OCI-LY1 (cell line): ENCODE measurements around the gene ABR.

Experiments used
- H2AFZ ChIP-seq: fragments of 200-600 bp; sonication (generic), shearing (Covaris generic); 2 replicates; pipeline ENCODE4 v1.6.0; 2014; ENCODE audit warnings: antibody characterized with exemption, mild to moderate bottlenecking, low read length
- H3F3A ChIP-seq: fragments of 200-600 bp; sonication (generic), shearing (Covaris generic); 2 replicates; pipeline ENCODE4 v1.6.0; 2014; ENCODE audit warnings: mild to moderate bottlenecking, antibody characterized with exemption, low read length, moderate library complexity; ENCODE audit not compliant: insufficient read depth
- H3K27ac ChIP-seq: fragments of 200-600 bp; sonication (generic); 2 replicates; pipeline ENCODE4 v1.5.1; 2014; ENCODE audit warnings: low read length, mixed run types, mild to moderate bottlenecking, low read depth; ENCODE audit not compliant: poor library complexity, severe bottlenecking
- H3K27me3 ChIP-seq: fragments of 200-600 bp; sonication (generic); 2 replicates; pipeline ENCODE4 v1.6.0; 2014; ENCODE audit warnings: antibody characterized with exemption, mild to moderate bottlenecking, low read length, moderate library complexity; ENCODE audit not compliant: insufficient read depth
- H3K36me3 ChIP-seq: fragments of 200-600 bp; sonication (generic); 2 replicates; pipeline ENCODE4 v1.6.1; 2014; ENCODE audit warnings: mild to moderate bottlenecking, antibody characterized with exemption, low read length, moderate library complexity, mixed read lengths; ENCODE audit not compliant: insufficient read depth
- H3K4me1 ChIP-seq: fragments of 200-600 bp; sonication (generic); 2 replicates; pipeline ENCODE4 v1.5.1; 2014; ENCODE audit warnings: mild to moderate bottlenecking, low read length, moderate library complexity; ENCODE audit not compliant: insufficient read depth, severe bottlenecking
- H3K4me2 ChIP-seq: fragments of 200-600 bp; sonication (generic), shearing (Covaris generic); 2 replicates; pipeline ENCODE4 v1.6.1; 2014; ENCODE audit warnings: low read length
- H3K4me3 ChIP-seq: fragments of 200-600 bp; sonication (generic); 2 replicates; pipeline ENCODE4 v1.5.1; 2014; ENCODE audit warnings: low read length, low read depth, mild to moderate bottlenecking, mixed read lengths; ENCODE audit not compliant: poor library complexity, severe bottlenecking
- H3K79me2 ChIP-seq: fragments of 200-600 bp; shearing (Covaris generic); 2 replicates; pipeline ENCODE4 v1.6.1; 2016; ENCODE audit warnings: mixed run types, low read length, mixed read lengths; ENCODE audit not compliant: insufficient read depth
- H3K9ac ChIP-seq: fragments of 200-600 bp; sonication (generic), shearing (Covaris generic); 2 replicates; pipeline ENCODE4 v1.6.1; 2014; ENCODE audit warnings: mild to moderate bottlenecking, low read length, mixed read lengths
- H3K9me2 ChIP-seq: fragments of 200-600 bp; sonication (generic), shearing (Covaris generic); 2 replicates; pipeline ENCODE4 v1.6.1; 2014; ENCODE audit warnings: low read depth, mild to moderate bottlenecking, low read length, mixed read lengths
- H3K9me3 ChIP-seq: fragments of 200-600 bp; shearing (Covaris generic); 2 replicates; pipeline ENCODE4 v1.6.1; 2014; ENCODE audit warnings: low read length, mixed read lengths
- H4K20me1 ChIP-seq: fragments of 200-600 bp; sonication (generic), shearing (Covaris generic); 2 replicates; pipeline ENCODE4 v1.6.0; 2016; ENCODE audit warnings: mild to moderate bottlenecking, low read length; ENCODE audit not compliant: insufficient read depth
- EZH2 ChIP-seq: fragments of 200-600 bp; sonication (generic), shearing (Covaris generic); IDR thresholded peaks from 2 replicates; pipeline ENCODE4 v1.8.0; 2017; ENCODE audit warnings: borderline replicate concordance, mixed run types, mild to moderate bottlenecking, antibody characterized with exemption, low read length, moderate library complexity, mixed read lengths
- TF ChIP-seq, protein P1 (sequence below): fragments of 200-600 bp; sonication (generic), shearing (Covaris generic); IDR thresholded peaks from 2 replicates; pipeline ENCODE4 v1.5.1; 2017; ENCODE audit warnings: mild to moderate bottlenecking, antibody characterized with exemption, low read length, moderate library complexity, mixed read lengths

Gene ABR

DNA sequence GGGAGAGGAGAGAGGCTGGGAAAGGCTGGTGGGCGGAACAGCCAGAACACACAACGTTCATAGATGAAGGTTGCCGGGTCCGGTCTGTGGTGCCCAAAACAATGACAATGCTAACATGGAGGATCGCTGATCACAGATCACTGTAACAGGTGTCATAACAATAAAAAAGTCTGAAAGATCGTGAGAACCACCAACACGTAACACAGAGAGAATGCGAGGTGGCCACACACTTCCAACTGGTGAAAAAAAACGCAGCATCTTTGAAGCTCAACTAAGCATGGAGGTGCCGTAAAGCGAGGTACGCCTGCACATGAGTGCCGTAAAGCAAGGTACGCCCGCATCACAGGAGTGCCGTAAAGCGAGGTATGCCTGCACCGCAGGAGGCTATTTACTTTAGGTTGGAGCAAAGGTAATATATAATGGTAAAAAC is 42.3 kb downstream of the ABR start:
- Histone ChIP-seq H3K9ac (no peak overlapping the region), H3K79me2 (peaks cover 7% of the 10 kb centered on the region; the same call in 1 of the 2 replicates), H3K9me2 (no peaks in the 10 kb centered on the region), H3K4me2 (no peak overlapping the region), H3K4me3 (no peak overlapping the region), H3K9me3 (no peaks in the 10 kb centered on the region), H4K20me1 (no peaks in the 10 kb centered on the region), H3K4me1 (peaks cover 24% of the 10 kb centered on the region), H2AFZ (no peak overlapping the region), H3F3A (no peaks in the 10 kb centered on the region), H3K36me3 (peaks cover 4% of the 10 kb centered on the region; the same call in 1 of the 2 replicates), H3K27ac (no peak overlapping the region), H3K27me3 (no peaks in the 10 kb centered on the region)
- TF ChIP-seq, protein P1, sequence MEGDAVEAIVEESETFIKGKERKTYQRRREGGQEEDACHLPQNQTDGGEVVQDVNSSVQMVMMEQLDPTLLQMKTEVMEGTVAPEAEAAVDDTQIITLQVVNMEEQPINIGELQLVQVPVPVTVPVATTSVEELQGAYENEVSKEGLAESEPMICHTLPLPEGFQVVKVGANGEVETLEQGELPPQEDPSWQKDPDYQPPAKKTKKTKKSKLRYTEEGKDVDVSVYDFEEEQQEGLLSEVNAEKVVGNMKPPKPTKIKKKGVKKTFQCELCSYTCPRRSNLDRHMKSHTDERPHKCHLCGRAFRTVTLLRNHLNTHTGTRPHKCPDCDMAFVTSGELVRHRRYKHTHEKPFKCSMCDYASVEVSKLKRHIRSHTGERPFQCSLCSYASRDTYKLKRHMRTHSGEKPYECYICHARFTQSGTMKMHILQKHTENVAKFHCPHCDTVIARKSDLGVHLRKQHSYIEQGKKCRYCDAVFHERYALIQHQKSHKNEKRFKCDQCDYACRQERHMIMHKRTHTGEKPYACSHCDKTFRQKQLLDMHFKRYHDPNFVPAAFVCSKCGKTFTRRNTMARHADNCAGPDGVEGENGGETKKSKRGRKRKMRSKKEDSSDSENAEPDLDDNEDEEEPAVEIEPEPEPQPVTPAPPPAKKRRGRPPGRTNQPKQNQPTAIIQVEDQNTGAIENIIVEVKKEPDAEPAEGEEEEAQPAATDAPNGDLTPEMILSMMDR: no peak
- no peak for TF ChIP-seq EZH2

GRCh38 chr17:1136748-1137147 is 43.0 kb downstream of the ABR start:
- Histone ChIP-seq H3K9me3 (no peaks in the 10 kb centered on the region), H2AFZ (no peak overlapping the region), H3F3A (no peaks in the 10 kb centered on the region), H3K27me3 (no peaks in the 10 kb centered on the region), H3K4me3 (no peak overlapping the region), H3K79me2 (peaks cover 7% of the 10 kb centered on the region; the same call in 1 of the 2 replicates), H3K9me2 (no peaks in the 10 kb centered on the region), H3K9ac (no peak overlapping the region), H3K27ac (no peak overlapping the region), H3K4me1 (peaks cover 24% of the 10 kb centered on the region), H4K20me1 (no peaks in the 10 kb centered on the region), H3K4me2 (no peak overlapping the region), H3K36me3 (peaks cover 4% of the 10 kb centered on the region; the same call in 1 of the 2 replicates)
- TF ChIP-seq EZH2: no peak
- TF ChIP-seq, protein P1: no peak

DNA sequence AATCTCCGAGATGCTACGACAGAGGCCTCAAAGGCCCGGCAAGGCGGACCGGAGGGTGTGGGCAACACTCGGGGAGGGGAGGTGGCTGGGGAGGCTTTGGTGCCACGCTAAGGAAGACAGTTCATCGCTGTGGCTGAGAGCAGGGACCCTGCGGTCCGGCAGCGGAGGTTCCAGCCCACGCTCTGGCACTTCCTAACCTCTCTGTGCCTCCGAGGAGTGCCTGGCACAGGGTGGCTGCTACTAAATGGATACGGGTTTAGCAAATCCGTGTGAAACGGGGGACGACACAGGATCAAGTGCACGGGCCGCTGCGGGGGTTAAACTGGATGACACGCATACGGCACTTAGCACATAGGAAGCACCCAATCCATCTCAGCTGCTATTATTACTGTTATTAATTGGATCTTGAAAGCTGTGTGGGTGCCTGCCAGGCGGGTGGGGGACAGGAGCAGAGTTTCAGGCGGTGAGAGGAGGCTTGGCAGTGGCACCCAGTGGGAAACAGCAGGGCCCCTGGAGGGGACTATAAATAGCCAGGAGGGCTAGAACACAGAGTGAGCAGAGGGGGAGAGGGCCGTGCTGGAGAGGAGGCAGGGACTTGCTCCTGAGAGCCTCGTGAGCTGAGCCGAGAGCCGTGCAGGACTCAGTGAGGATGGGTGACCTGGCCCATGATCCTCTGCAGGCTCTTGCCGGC is 45.0 kb downstream of the ABR start:
- H3K79me2 ChIP-seq: peaks cover 7% of the 10 kb centered on the region; the same call in 1 of the 2 replicates
- TF ChIP-seq EZH2: no peak
- TF ChIP-seq, protein P1: no peak
- H3K4me1 ChIP-seq: peaks cover 13% of the 10 kb centered on the region
- H3K9ac ChIP-seq: no peak overlapping the region
- H2AFZ ChIP-seq: no peak overlapping the region
- H3K27ac ChIP-seq: no peak overlapping the region
- no peaks in the 10 kb centered on the region for H3K9me3 ChIP-seq
- H3K36me3 ChIP-seq: no peaks in the 10 kb centered on the region
- no peaks in the 10 kb centered on the region for H3K27me3 ChIP-seq
- H3K4me3 ChIP-seq: no peak overlapping the region
- no peaks in the 10 kb centered on the region for H4K20me1 ChIP-seq
- H3K9me2 ChIP-seq: no peaks in the 10 kb centered on the region
- H3F3A ChIP-seq: no peaks in the 10 kb centered on the region
- H3K4me2 ChIP-seq: no peak overlapping the region
